Duodenal mucosa (tissue), 2 donors: Measurements from ENCODE around the gene BORCS5.

Source experiments
- H3K27ac ChIP-seq: one replicate; pipeline ENCODE4 v1.7.0; 2013; ENCODE audit warnings: low read depth, low read length
- H3K27me3 ChIP-seq, 2 donors: one replicate each; pipeline ENCODE4 v1.7.0; 2013; ENCODE audit warnings: low read length in 2 of 2, control low read depth in 1 of 2; ENCODE audit not compliant: insufficient read depth in 2 of 2, control insufficient read depth in 1 of 2
- H3K36me3 ChIP-seq, 2 donors: one replicate each; pipeline ENCODE4 v1.7.0; 2013; ENCODE audit warnings: low read length in 2 of 2, control low read depth in 1 of 2; ENCODE audit not compliant: insufficient read depth in 2 of 2, control insufficient read depth in 1 of 2
- H3K4me1 ChIP-seq, 2 donors: one replicate each; pipeline ENCODE4 v1.7.0; 2013; ENCODE audit warnings: low read length in 2 of 2, control low read depth in 1 of 2; ENCODE audit not compliant: insufficient read depth in 2 of 2, control insufficient read depth in 1 of 2
- H3K4me3 ChIP-seq, 2 donors: one replicate each; pipeline ENCODE4 v1.7.0; 2013; ENCODE audit warnings: low read length in 2 of 2, low read depth in 1 of 2
- H3K9ac ChIP-seq, 2 donors: one replicate each; pipeline ENCODE4 v1.7.0; 2013; ENCODE audit warnings: low read length in 2 of 2, low read depth in 1 of 2
- H3K9me3 ChIP-seq, 2 donors: one replicate each; pipeline ENCODE4 v1.7.0; 2013; ENCODE audit warnings: low read length in 2 of 2, control low read depth in 1 of 2; ENCODE audit not compliant: control insufficient read depth in 1 of 2

Gene BORCS5

GRCh38 chr12:12353276-12353675 lies 3.6 kb upstream of the BORCS5 start:
- Histone ChIP-seq H3K9me3 (no peaks in the 10 kb centered on the region), H3K4me3 (no peak overlapping the region), H3K27ac (no peak overlapping the region), H3K36me3 (no peaks in the 10 kb centered on the region), H3K27me3 (no peaks in the 10 kb centered on the region), H3K9ac (no peak overlapping the region), H3K4me1 (peaks cover 23 to 26% of the 10 kb centered on the region in 2 donors)

GRCh38 chr12:12353807-12354206 lies 3.1 kb upstream of the BORCS5 start:
- Histone ChIP-seq H3K27ac (no peak overlapping the region), H3K9me3 (no peaks in the 10 kb centered on the region), H3K36me3 (no peaks in the 10 kb centered on the region), H3K9ac (no peak overlapping the region), H3K4me3 (no peak overlapping the region), H3K27me3 (no peaks in the 10 kb centered on the region), H3K4me1 (peaks cover 24 to 28% of the 10 kb centered on the region in 2 donors)

- Histone ChIP-seq H3K4me3 (peak overlapping the region; percentile 87 to 88), H3K36me3 (no peaks in the 10 kb centered on the region), H3K9me3 (no peaks in the 10 kb centered on the region), H3K27me3 (no peaks in the 10 kb centered on the region), H3K9ac (peak overlapping the region; percentile 94 to 99), H3K4me1 (peaks cover 7 to 15% of the 10 kb centered on the region in 2 donors), H3K27ac (peak overlapping the region; percentile 12)
These were observed 397 bp upstream of the BORCS5 start for GRCh38 chr12:12356467-12356895.

GRCh38 chr12:12357719-12358461 lies 1.0 kb downstream of the BORCS5 start:
- peak overlapping the region; percentile 87 to 88 for H3K4me3 ChIP-seq

GRCh38 chr12:12358528-12358927 lies 1.6 kb downstream of the BORCS5 start:
- peak overlapping the region; percentile 94 to 99 for H3K9ac ChIP-seq
- H3K27ac ChIP-seq: no peak overlapping the region

More at GRCh38 chr12:12357719-12358461, 1.0 kb downstream of the BORCS5 start:
- no peaks in the 10 kb centered on the region for H3K9me3 ChIP-seq
- H3K4me1 ChIP-seq: peaks cover 7 to 14% of the 10 kb centered on the region in 2 donors
- H3K27ac ChIP-seq: peak overlapping the region; percentile 97
- H3K27me3 ChIP-seq: no peaks in the 10 kb centered on the region
- peaks cover 0 to 2% of the 10 kb centered on the region in 2 donors for H3K36me3 ChIP-seq
- peak overlapping the region; percentile 94 to 99 for H3K9ac ChIP-seq

GRCh38 chr12:12364787-12365445 lies 8.0 kb downstream of the BORCS5 start:
- Histone ChIP-seq H3K4me1 (no peaks in the 10 kb centered on the region), H3K27ac (no peak overlapping the region), H3K27me3 (no peaks in the 10 kb centered on the region), H3K9me3 (no peaks in the 10 kb centered on the region), H3K9ac (no peak overlapping the region), H3K36me3 (peaks cover 0 to 6% of the 10 kb centered on the region in 2 donors), H3K4me3 (no peak overlapping the region)

More at GRCh38 chr12:12358528-12358927, 1.6 kb downstream of the BORCS5 start:
- H3K4me1 ChIP-seq: peaks cover 7 to 14% of the 10 kb centered on the region in 2 donors
- H3K4me3 ChIP-seq: peak overlapping the region; percentile 87 to 88
- H3K27me3 ChIP-seq: no peaks in the 10 kb centered on the region
- H3K9me3 ChIP-seq: no peaks in the 10 kb centered on the region
- peaks cover 0 to 6% of the 10 kb centered on the region in 2 donors for H3K36me3 ChIP-seq

GRCh38 chr12:12365446-12365802 lies 8.5 kb downstream of the BORCS5 start:
- H3K9ac ChIP-seq: no peak overlapping the region
- no peaks in the 10 kb centered on the region for H3K9me3 ChIP-seq
- no peaks in the 10 kb centered on the region for H3K27me3 ChIP-seq
- H3K36me3 ChIP-seq: peaks cover 0 to 6% of the 10 kb centered on the region in 2 donors
- H3K27ac ChIP-seq: no peak overlapping the region
- H3K4me1 ChIP-seq: no peaks in the 10 kb centered on the region
- H3K4me3 ChIP-seq: no peak overlapping the region

GRCh38 chr12:12365931-12366431 lies 9.1 kb downstream of the BORCS5 start:
- H3K36me3 ChIP-seq: peaks cover 0 to 6% of the 10 kb centered on the region in 2 donors
- H3K9ac ChIP-seq: no peak overlapping the region
- no peaks in the 10 kb centered on the region for H3K9me3 ChIP-seq
- H3K27me3 ChIP-seq: no peaks in the 10 kb centered on the region
- H3K27ac ChIP-seq: no peak overlapping the region
- no peaks in the 10 kb centered on the region for H3K4me1 ChIP-seq
- H3K4me3 ChIP-seq: no peak overlapping the region

- Histone ChIP-seq H3K27me3 (no peaks in the 10 kb centered on the region), H3K9ac (no peak overlapping the region), H3K27ac (no peak overlapping the region), H3K4me3 (no peak overlapping the region), H3K9me3 (no peaks in the 10 kb centered on the region), H3K36me3 (peaks cover 0 to 6% of the 10 kb centered on the region in 2 donors), H3K4me1 (no peaks in the 10 kb centered on the region)
These were observed 10.0 kb downstream of the BORCS5 start for GRCh38 chr12:12366701-12367481.
